NCI-H2029 (cell line): ENCODE data around the gene APOL4.
"Not testable (repeated sequence)": the region's sequence is repeated elsewhere in the genome, so short reads cannot be mapped to it uniquely, and the experiment has no call there.

Experiments used
- DNase-seq: peaks from one replicate; lab custom pipeline; 2025; lab: John Stamatoyannopoulos, UW

The APOL4 gene

DNA sequence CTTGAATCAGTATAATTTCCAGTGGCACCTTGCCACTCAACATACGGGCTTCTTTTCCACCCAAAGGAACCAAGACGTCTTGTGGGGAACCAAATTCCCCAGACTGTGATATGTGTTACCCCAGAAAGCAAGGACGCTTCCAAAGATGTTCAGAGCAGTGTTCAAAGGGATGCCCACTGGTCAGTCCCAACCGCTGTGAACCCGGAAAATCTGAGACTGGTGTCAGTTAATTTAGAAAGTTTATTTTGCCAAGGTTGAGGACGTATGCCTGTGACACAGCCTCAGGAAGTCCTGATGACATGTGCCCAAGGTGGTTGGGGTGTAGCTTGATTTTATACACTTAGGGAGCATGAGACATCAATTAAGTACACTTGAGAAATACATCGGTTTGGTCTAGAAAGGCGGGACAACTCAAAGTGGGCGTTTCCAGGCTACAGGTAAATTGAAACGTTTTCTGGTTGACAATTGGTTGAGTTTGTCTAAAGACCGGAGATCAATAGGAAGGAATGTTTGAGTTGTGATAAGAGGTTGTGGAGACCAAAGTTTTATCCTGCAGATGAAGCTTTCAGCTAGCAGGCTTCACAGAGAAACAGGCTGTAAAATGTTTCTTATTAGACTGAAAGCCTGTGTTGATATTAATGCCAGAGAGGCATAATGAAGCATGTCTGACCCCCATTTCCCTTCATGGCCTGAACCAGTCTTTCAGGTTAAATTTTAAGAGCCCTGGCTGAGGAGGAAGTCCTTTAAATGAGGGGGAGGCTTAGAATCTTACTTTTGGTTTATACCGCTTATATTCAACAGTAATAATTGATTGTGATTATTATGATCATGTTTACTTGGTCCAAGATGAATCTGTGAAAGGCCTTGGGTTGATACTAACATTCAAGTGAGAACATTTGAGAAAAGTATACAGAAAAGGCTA lies 47.8 kb downstream of the APOL4 start:
- no peak for DNase-seq

DNA sequence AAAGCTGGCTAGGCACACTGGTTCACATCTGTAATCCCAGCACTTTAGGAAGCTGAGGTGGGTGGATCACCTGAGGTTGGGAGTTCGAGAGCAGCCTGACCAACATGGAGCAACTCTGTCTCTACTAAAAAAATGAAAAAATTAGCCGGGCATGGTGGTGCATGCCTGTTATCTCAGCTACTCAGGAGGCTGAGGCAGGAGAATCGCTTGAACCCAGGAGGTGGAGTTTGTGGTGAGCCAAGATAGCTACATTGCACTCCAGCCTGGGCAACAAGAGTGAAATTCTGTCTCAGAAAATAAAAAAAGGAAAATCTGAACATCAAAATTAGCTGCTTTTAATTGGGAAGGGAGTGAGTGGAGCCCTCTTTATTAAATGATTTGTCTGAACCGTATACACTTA lies 48.8 kb downstream of the APOL4 start:
- not testable (repeated sequence) for DNase-seq

- DNase-seq, result no peak
Measured at GRCh38 chr22:36152088-36152487, 49.5 kb downstream of the APOL4 start.

DNA sequence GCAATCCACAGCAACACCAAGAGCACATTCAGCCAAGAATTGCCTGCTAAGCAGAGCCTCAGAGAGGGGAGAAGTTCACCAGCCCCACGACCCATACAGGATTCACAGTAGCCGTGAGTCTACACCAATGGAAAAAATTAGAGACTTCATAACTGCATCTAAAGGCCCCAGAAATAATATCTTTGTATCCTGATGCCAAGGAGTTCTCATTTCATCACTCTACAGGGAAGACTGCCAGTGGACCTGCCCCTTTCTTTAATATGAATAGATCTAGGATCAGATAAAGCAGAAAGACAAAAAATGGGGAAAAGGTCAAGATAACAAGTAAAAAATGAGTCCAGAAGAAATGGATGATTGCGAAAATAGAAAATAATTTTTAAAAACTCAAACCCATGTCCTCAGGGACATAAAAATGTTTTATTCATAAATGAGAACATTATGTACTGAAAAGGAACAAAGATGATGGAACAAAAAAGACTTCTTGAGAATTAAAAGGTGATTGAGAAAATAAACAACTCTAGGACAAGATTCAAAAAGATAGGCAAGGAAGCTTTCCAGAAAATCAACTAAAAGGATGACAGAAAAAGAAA lies 50.5 kb downstream of the APOL4 start:
- DNase-seq, result no peak

DNA sequence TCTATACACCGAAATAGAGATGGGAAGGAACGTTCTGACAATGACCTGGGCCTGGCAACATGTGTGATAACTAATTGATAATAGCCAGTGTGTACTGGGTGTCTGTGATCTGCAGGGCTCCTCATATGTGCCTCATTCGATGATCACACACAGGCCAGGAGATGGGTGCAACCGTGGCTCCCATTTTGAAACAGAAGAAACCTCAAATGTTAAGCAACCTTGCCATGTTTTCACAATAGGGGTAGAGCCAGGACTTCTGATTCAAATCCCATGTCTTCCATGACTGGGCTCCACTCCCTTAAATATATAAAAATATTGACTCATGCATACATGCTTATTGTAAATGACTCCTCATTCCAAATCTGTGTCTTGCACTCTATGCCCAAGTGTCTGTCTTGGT lies 52.2 kb downstream of the APOL4 start:
- DNase-seq, result no peak

GRCh38 chr22:36148411-36148810 lies 53.2 kb downstream of the APOL4 start:
- DNase-seq, result no peak

DNA sequence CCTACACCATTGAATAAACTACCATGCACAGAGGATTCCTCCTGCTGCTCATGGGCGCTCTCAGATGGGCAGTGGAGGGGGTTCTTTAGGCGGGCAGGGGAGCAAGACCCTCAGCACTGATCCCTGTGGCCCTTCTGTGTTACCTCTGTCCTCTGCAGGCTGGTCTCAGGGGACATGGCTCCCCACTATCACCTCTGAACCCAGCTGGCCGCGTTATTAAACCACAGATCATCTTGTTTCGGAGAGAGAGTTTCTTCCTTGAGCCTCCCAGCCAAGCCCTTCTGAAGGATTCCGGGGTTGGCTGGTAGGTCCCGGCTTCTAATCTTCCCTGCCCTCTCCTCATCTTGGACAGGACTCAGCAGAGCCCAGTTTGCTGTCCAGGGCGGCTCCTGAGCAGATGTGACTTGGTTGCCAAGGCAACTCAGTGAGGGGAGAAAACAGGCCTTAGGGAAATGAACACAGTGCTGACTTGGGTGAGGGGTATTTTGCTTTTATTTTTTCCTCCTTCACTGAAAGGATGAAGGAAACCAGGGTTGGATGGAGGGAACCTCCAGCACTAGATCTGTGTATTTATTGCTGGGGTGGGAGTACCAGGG lies 54.3 kb downstream of the APOL4 start:
- no peak for DNase-seq

- no peak for DNase-seq
Measured at GRCh38 chr22:36145881-36146280, 55.7 kb downstream of the APOL4 start.

- peak; percentile 28 for DNase-seq
Measured at GRCh38 chr22:36144886-36145541, 56.6 kb downstream of the APOL4 start.

- DNase-seq, result no peak
Measured at GRCh38 chr22:36143956-36144355, 57.7 kb downstream of the APOL4 start.

- DNase-seq, result no peak
Measured at GRCh38 chr22:36143066-36143815, 58.4 kb downstream of the APOL4 start.

DNA sequence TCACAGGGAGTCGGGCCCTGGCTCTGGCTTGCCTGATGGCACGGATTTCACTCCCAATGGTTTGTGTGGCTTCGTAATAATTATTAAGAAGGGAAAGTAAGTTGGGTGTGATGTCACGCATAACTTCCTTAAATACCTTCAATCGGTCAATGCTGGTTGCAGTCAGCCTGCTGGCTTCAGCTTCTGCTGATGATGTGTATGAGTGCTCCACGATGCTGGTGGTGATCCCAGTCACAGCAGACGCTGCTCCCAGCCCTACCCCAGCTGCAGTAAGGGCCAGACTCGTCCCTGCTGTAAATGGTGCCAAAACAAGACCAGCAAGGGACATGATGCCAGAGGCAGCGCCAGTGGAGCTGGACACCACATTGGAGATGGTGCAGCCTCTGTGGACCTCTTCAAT lies 60.1 kb downstream of the APOL4 start:
- no peak for DNase-seq
